ENCODE results near the gene SH3TC1. TPM values are rescaled to one million over a fixed set of nuclear protein-coding genes. Genes with fewer than 3 reads are reported as not detected.

Gene SH3TC1
- total and polyA plus RNA-seq, 10 of the 15 experiments (the other 5 are each of a cell fraction or from before 2014, with no cell fraction given): 0.19 to 47.0 (median 18.4) TPM

GRCh38 chr4:8158710-8159536, 40.2 kb upstream of the SH3TC1 start, which contains the start of gene ABLIM2:
TSS of gene ABLIM2 (minus strand) at chr4:8158813. CDS start at chr4:8158689, 124 bp downstream.
- BruUV-seq (replicated peaks): no TSS peak
- DNase-seq (ENCODE audit: low read depth, low spot score): peak; percentile 87
- H3K9ac ChIP-seq (ENCODE audit: control insufficient read depth, insufficient read depth, low read length): peak within 1 kb of the TSS; percentile 68
- H3K4me2 ChIP-seq (ENCODE audit: control insufficient read depth, insufficient read depth): peak within 1 kb of the TSS; percentile 100
- H4K20me1 ChIP-seq (ENCODE audit: control insufficient read depth, insufficient read depth): no peaks in the 10 kb centered on the region
- FAIRE-seq: peak; percentile 100
- H2AFZ ChIP-seq (ENCODE audit: control insufficient read depth, low read depth, low read length): peak within 1 kb of the TSS; percentile 96
- WGBS (ENCODE audit: insufficient coverage, insufficient replicate concordance, low lambda C conversion rate, missing lambda C conversion rate): under 1% methylated on average over 72 of the region's 96 CpGs
- in situ Hi-C loops (cut with MboI): no loop called here
- no peaks in the 10 kb centered on the region for H3K36me3 ChIP-seq (ENCODE audit: control insufficient read depth in 2 of 2, insufficient read depth in 2 of 2, low read length in 1 of 2)
- intact Hi-C loops (cut with micrococcal nuclease; ENCODE audit: unreplicated experiment): no loop called here
- H3K79me2 ChIP-seq (ENCODE audit: control insufficient read depth, insufficient read depth, low read length): no peaks in the 10 kb centered on the region; the same call in 1 of the 2 replicates
- H3K4me3 ChIP-seq: peak within 1 kb of the TSS; percentile 84
- ChIA-PET CTCF (interaction anchor here (0.7 to 1.2 kb wide), 7 partner anchors 13 to 354 kb away, joined by 3 to 5 read pairs (median 3); no protein-coding TSS in a partner anchor), RAD21 (ENCODE audit: unreplicated experiment) (interaction anchor here (0.8 to 1.5 kb wide), 3 partner anchors 13 to 33 kb away, joined by 3 to 6 read pairs (median 3); no protein-coding TSS in a partner anchor), POLR2A (interaction anchor here (0.6 to 1.5 kb wide), 5 partner anchors 14 to 269 kb away, joined by 3 to 5 read pairs (median 4); partner anchors contain the start of gene SH3TC1), SMC1A (ENCODE audit: uncharacterized antibody, unreplicated experiment) (interaction anchor here (1.6 kb wide), 2 partner anchors 10 to 14 kb away, joined by 4 to 6 read pairs; no protein-coding TSS in a partner anchor)
- H3K9me3 ChIP-seq (replicated peaks; ENCODE audit: control insufficient read depth, insufficient read depth, low read length): no peaks in the 10 kb centered on the region
- H3K27ac ChIP-seq (ENCODE audit: control insufficient read depth, insufficient read depth): no peak within 1 kb of the TSS
- peaks cover 5% of the 10 kb centered on the region for H3K4me1 ChIP-seq (ENCODE audit: control insufficient read depth, insufficient read depth, low read length)
- no peaks in the 10 kb centered on the region for H3K27me3 ChIP-seq (replicated peaks in 1 of 2; ENCODE audit: control insufficient read depth in 2 of 2, insufficient read depth in 2 of 2, low read length in 1 of 2)
- ATAC-seq: peak; percentile 99
- TF ChIP-seq ATF3 (IDR thresholded peaks at IDR 0.05; ENCODE audit: borderline replicate concordance, extremely low read depth, low read depth, low read length): peak; percentile 15; the same call in 1 of the 2 replicates
- no peak for TF ChIP-seq TCF7 (IDR thresholded peaks at IDR 0.05; ENCODE audit: borderline replicate concordance)
- no peak for TF ChIP-seq ZZZ3 (IDR thresholded peaks at IDR 0.05; ENCODE audit: control insufficient read depth, insufficient read length, low read depth)
- TF ChIP-seq SP1 (IDR thresholded peaks at IDR 0.05; ENCODE audit: low read depth, low read length): peak; percentile 54
- peak in 1 of 2 experiments; percentile 97; a peak in 2 of 3 replicates for TF ChIP-seq EGR1 (IDR thresholded peaks at IDR 0.05; ENCODE audit: borderline replicate concordance in 1 of 2, low read depth in 2 of 2, low read length in 2 of 2)
- peak; percentile 22; the same call in 1 of the 2 replicates for TF ChIP-seq TBL1XR1 (IDR thresholded peaks at IDR 0.05; ENCODE audit: low read depth, low read length)
- TF ChIP-seq CHD2 (IDR thresholded peaks at IDR 0.05; ENCODE audit: borderline replicate concordance, low read depth, low read length): 0 out of 2 replicates have a peak, but pooled peaks have one; percentile 21
- TF ChIP-seq BACH1 (IDR thresholded peaks at IDR 0.05; ENCODE audit: borderline replicate concordance): peak; percentile 52; the same call in 1 of the 2 replicates
- TF ChIP-seq ELK1 (IDR thresholded peaks at IDR 0.05; ENCODE audit: low read depth, low read length): 0 out of 2 replicates have a peak, but pooled peaks have one; percentile 19
- no peak for TF ChIP-seq NFXL1 (IDR thresholded peaks at IDR 0.05; ENCODE audit: borderline replicate concordance)
- TF ChIP-seq POLR2A (IDR thresholded peaks at IDR 0.05; ENCODE audit: low read depth, low read length): peak; percentile 81
- TF ChIP-seq WRNIP1 (IDR thresholded peaks at IDR 0.05; ENCODE audit: borderline replicate concordance, low read depth, low read length): no peak
- TF ChIP-seq SIN3A (IDR thresholded peaks at IDR 0.05; ENCODE audit: low read depth, low read length): 0 out of 2 replicates have a peak, but pooled peaks have one; percentile 35
- no peak for TF ChIP-seq EP300 (IDR thresholded peaks at IDR 0.05; ENCODE audit: borderline replicate concordance in 1 of 2, control insufficient read depth in 1 of 2, low read depth in 2 of 2, low read length in 2 of 2)
- 0 out of 2 replicates have a peak, but pooled peaks have one; percentile 9 for TF ChIP-seq DPF2 (IDR thresholded peaks at IDR 0.05)
- peak; percentile 91 for TF ChIP-seq SIX5 (IDR thresholded peaks at IDR 0.05; ENCODE audit: low read depth, low read length, severe bottlenecking)
- no peak for TF ChIP-seq SMAD5 (IDR thresholded peaks at IDR 0.05; ENCODE audit: low read depth)
- TF ChIP-seq HCFC1 (IDR thresholded peaks at IDR 0.05; ENCODE audit: low read length): peak; percentile 97
- TF ChIP-seq SPI1 (IDR thresholded peaks at IDR 0.05; ENCODE audit: borderline replicate concordance, insufficient read depth, low read depth, low read length): no peak
- TF ChIP-seq CREB1 (IDR thresholded peaks at IDR 0.05; ENCODE audit: low read depth): 0 out of 2 replicates have a peak, but pooled peaks have one; percentile 42
- TF ChIP-seq LARP7 (IDR thresholded peaks at IDR 0.05): peak; percentile 45

Data from GM12878 (cell line).